HG03175 (cell line): ENCODE data around the gene RBM26.
"Not testable (repeated sequence)": the region's sequence is repeated elsewhere in the genome, so short reads cannot be mapped to it uniquely, and the experiment has no call there.

ENCODE experiments used
- ATAC-seq: cut with Tn5 transposase; IDR thresholded peaks from one replicate; pipeline ENCODE4 v1.9.1; 2021; ENCODE audit warnings: mild to moderate bottlenecking, moderate library complexity; ENCODE audit not compliant: unreplicated experiment

Gene RBM26

GRCh38 chr13:79283742-79284141 is 122.3 kb downstream of the RBM26 start:
- no peak for ATAC-seq

GRCh38 chr13:79282976-79283375 is 123.1 kb downstream of the RBM26 start:
- ATAC-seq: no peak

GRCh38 chr13:79282508-79282907 is 123.5 kb downstream of the RBM26 start:
- no peak for ATAC-seq

DNA sequence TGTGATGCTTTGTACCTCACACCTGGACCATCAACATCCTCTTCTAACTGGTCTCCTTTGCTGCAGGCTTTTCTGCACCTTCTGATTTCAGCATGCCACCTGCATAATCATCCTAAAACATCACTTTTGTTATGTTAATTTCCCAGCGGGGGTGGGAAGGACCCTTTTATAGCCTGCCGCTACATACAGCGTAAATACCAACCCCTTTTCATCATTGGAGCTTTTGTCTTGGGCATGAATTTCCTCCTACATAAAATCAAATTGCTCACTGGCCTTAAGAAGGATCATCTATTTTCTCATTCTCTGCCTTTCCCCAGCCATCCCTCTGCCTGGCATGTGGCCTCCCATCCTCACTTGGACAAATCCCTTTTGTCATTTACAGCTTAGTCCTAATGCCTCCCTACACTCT is 124.7 kb downstream of the RBM26 start:
- no peak for ATAC-seq

GRCh38 chr13:79279735-79280134 is 126.3 kb downstream of the RBM26 start:
- not testable (repeated sequence) for ATAC-seq

DNA sequence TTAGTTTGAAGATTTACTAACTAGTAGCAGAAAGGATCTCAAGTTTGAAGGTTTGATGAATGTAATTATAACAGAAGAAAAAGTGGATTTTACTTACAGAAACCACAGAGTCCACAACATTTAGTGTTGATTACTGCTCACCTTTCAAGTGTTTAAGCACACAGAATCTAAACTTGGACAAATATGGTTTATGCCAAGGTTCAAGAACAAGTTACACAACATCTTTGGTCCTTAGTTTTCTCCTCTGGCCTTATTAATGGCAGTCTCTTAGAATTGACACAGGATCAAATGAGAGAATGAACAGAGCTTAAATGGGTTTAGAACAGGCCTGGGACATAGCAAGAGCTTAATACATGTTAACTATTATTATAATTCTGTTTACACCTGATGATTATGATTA is 133.0 kb downstream of the RBM26 start:
- ATAC-seq: no peak

GRCh38 chr13:79271616-79272015 is 134.4 kb downstream of the RBM26 start:
- no peak for ATAC-seq

GRCh38 chr13:79270859-79271258 is 135.2 kb downstream of the RBM26 start:
- ATAC-seq: no peak
